Measurements from ENCODE around the gene CRISPLD2.
A peak's percentile ranks its signal among the peaks of the same experiment; 100 is the strongest.

The CRISPLD2 gene

DNA sequence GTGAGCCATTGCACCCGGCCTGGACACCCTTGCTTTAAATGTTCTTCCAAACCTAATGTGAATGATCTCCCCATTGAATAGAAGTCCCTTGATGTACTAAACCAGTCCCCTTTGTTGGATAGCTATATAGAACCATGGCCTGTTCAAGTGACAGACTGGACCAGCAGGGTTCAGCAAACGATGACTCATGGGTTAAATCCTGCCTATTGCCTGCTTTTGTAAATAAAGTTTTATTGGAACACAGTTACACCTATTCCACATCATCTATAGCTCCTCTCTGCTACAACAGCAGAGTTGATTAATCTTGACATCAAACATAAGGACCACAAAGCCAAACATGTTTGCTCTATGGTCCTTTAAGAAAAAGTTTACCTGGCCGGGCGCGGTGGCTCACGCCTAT is 56.1 kb downstream of the CRISPLD2 start:
- Histone ChIP-seq H3K4me3 (ENCODE audit: low read depth, low read length) (no peak overlapping the region), H3K27me3 (replicated peaks) (no peaks in the 10 kb centered on the region), H3K27ac (no peak overlapping the region), H3K36me3 (replicated peaks) (peaks cover 19% of the 10 kb centered on the region)
- no peak for DNase-seq
- TF ChIP-seq, protein P1, sequence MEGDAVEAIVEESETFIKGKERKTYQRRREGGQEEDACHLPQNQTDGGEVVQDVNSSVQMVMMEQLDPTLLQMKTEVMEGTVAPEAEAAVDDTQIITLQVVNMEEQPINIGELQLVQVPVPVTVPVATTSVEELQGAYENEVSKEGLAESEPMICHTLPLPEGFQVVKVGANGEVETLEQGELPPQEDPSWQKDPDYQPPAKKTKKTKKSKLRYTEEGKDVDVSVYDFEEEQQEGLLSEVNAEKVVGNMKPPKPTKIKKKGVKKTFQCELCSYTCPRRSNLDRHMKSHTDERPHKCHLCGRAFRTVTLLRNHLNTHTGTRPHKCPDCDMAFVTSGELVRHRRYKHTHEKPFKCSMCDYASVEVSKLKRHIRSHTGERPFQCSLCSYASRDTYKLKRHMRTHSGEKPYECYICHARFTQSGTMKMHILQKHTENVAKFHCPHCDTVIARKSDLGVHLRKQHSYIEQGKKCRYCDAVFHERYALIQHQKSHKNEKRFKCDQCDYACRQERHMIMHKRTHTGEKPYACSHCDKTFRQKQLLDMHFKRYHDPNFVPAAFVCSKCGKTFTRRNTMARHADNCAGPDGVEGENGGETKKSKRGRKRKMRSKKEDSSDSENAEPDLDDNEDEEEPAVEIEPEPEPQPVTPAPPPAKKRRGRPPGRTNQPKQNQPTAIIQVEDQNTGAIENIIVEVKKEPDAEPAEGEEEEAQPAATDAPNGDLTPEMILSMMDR (IDR thresholded peaks at IDR 0.05; ENCODE audit: low read depth, low read length, missing control alignments): no peak
- in situ Hi-C loops (cut with HindIII; ENCODE audit: low pct_ligation_motif_present, low sequenced_read_pairs): no loop called here

DNA sequence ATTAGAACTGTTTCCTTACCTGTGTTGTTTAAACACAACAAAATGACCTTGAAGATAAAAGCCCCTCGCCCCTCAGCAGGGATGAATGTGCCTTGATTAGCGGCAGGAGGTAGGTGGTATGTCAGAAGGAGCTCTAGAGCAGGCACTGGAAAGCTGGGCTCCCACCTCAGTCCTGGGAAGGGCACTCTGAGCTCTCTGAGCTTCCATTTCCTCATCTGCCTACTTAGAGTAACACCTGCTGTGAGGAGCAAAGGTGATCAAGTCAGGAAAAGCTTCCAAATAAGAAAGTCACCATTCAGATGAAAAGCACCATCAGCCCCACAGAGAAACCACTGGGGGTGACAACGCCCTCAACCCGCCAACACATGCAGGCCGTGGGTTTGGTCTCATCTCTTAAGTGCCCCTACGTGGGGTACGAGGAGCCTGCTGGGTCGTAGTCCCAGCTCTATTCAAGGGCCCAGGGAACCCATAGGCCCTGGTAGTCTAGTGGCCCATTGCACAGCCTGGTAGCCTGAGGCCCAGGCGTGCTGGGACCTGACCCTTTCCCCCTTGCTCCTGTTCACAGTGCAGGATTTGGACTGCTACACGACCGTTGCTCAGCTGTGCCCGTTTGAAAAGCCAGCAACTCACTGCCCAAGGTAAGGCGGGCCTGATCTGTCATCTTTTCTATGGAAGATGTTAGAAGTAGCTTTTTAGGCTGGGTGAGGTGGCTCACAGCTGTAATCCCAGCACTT is 57.3 kb downstream of the CRISPLD2 start:
- no peak overlapping the region for H3K27ac ChIP-seq
- no peak overlapping the region for H3K4me3 ChIP-seq (ENCODE audit: low read depth, low read length)
- H3K36me3 ChIP-seq (replicated peaks): peaks cover 19% of the 10 kb centered on the region
- in situ Hi-C loops (cut with HindIII; ENCODE audit: low pct_ligation_motif_present, low sequenced_read_pairs): no loop called here
- TF ChIP-seq, protein P1 (IDR thresholded peaks at IDR 0.05; ENCODE audit: low read depth, low read length, missing control alignments): no peak
- DNase-seq: no peak
- no peaks in the 10 kb centered on the region for H3K27me3 ChIP-seq (replicated peaks)

DNA sequence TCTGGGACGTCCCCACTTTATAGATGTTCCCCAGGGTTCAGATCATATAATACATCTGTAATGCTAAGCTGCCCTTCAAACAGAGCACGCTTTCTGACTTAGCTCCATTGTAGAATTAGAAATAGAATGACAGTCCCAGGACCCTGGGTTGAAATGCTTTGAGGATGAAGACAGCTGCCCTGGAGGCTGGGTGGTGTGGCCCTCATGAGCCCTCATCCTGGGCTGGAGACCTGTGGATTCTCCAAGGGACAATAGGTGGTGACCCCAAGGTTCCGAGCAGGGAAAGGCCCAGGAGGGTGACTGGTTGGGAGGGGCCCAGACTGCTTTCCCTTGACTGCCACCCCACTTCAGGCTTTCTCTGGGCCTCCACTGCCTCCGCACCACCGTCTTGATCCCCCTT is 59.0 kb downstream of the CRISPLD2 start:
- in situ Hi-C loops (cut with HindIII; ENCODE audit: low pct_ligation_motif_present, low sequenced_read_pairs): no loop called here
- DNase-seq: no peak
- Histone ChIP-seq H3K36me3 (replicated peaks) (peaks cover 21% of the 10 kb centered on the region), H3K27ac (no peak overlapping the region), H3K27me3 (replicated peaks) (no peaks in the 10 kb centered on the region), H3K4me3 (ENCODE audit: low read depth, low read length) (no peak overlapping the region)
- TF ChIP-seq, protein P1 (IDR thresholded peaks at IDR 0.05; ENCODE audit: low read depth, low read length, missing control alignments): no peak

DNA sequence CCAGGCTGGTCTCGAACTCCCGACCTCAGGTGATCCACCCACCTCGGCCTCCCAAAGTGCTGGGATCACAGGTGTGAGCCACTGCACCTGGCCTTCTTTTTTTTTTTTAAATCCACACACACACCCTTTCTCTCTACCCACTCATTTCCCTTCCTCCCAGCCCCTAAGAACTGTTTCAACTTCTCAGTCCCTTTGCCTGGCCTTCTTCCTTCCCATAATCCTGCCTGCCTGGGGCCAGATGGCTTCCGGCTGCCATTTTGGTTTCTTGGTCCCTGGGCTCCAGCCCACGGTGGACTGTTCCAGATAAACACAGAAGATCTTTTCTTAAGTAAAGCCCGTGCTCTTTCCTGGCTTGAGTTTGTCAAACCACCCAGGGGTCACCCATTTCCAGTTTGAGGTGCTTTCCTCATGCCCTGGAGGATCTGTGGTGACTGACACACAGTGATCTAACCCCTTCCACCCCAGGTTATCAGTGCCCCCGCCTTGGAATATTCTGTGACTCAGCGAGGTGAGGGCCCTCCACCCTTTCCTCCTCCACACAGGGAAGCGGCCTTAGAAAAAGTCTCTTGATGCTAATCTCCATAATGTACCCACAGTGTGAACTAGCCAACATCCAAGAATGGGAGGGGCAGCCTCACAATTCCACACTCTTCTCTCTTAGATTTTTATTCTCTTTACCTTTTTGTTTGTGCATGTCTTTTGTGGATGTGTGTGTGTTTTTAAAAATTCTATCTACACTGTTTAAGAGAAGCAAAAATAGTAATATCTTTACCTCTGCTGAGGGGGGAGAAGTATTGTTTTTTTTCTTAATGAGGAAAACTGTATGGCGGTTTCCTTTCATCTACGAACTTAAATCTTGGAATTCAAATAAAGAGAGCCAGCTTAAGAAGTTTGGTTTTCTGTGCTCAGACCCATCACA is 60.0 kb downstream of the CRISPLD2 start:
- TF ChIP-seq, protein P1 (IDR thresholded peaks at IDR 0.05; ENCODE audit: low read depth, low read length, missing control alignments): no peak
- no peak for DNase-seq
- in situ Hi-C loops (cut with HindIII; ENCODE audit: low pct_ligation_motif_present, low sequenced_read_pairs): no loop called here

DNA sequence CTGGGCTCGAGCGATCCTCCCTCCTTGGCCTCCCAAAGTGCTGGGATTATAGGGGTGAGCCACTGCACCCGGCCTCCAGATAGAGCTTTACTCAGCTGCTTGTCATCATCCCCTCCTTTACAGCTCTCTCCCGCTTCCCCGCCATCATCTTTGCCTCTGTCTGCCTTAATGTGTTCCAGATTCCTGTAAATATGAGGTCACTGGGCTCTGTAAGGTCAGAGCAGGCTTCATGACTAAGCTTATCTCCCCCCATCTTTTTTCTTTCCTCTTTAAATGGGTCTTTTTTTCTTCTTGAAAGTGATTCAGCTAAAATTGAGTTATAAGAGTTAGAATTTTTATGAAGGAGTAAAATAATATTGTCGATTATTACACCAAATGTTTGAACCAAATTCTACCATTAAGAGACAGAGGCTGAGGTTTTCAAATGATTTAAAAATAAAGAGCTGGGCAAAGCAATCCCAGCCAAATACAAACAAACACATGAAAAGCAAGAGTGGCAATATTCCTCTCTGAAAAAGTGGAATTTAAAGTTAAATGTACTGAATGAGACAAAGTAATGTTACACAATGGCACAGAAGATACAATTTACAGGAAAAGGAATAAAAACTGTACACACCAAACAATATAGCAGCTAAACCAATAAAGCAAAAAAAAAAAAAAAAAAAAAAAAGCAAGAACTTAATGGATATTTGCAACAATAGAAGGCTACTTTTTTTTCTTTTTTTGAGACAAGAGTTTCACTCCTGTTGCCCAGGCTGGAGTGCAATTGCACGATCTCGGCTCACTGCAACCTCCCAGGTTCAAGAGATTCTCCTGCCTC is 62.1 kb downstream of the CRISPLD2 start:
- in situ Hi-C loops (cut with HindIII; ENCODE audit: low pct_ligation_motif_present, low sequenced_read_pairs): no loop called here
- Histone ChIP-seq H3K36me3 (replicated peaks) (peaks cover 16% of the 10 kb centered on the region), H3K27ac (peak overlapping the region; percentile 82), H3K27me3 (replicated peaks) (no peaks in the 10 kb centered on the region), H3K4me3 (ENCODE audit: low read depth, low read length) (no peak overlapping the region)
- peak; percentile 90 for DNase-seq
- TF ChIP-seq, protein P1 (IDR thresholded peaks at IDR 0.05; ENCODE audit: low read depth, low read length, missing control alignments): no peak

More for the DNA sequence above, 60.0 kb downstream of the CRISPLD2 start:
- Histone ChIP-seq H3K36me3 (replicated peaks) (peaks cover 17% of the 10 kb centered on the region), H3K4me3 (ENCODE audit: low read depth, low read length) (no peak overlapping the region), H3K27me3 (replicated peaks) (no peaks in the 10 kb centered on the region), H3K27ac (no peak overlapping the region)

All from brain microvascular endothelial cell (primary cell).